GM18868 (cell line): Measurements from ENCODE around the gene TNS1.
"Not testable (repeated sequence)": the region's sequence is repeated elsewhere in the genome, so short reads cannot be mapped to it uniquely, and the experiment has no call there.

Source experiments
- ATAC-seq: cut with Tn5 transposase; IDR thresholded peaks from one replicate; pipeline ENCODE4 v1.9.1; 2021; ENCODE audit warnings: mild to moderate bottlenecking, moderate library complexity; ENCODE audit not compliant: unreplicated experiment

The TNS1 gene

GRCh38 chr2:218030409-218031195, 27.8 kb upstream of the TNS1 start:
- no peak for ATAC-seq

DNA sequence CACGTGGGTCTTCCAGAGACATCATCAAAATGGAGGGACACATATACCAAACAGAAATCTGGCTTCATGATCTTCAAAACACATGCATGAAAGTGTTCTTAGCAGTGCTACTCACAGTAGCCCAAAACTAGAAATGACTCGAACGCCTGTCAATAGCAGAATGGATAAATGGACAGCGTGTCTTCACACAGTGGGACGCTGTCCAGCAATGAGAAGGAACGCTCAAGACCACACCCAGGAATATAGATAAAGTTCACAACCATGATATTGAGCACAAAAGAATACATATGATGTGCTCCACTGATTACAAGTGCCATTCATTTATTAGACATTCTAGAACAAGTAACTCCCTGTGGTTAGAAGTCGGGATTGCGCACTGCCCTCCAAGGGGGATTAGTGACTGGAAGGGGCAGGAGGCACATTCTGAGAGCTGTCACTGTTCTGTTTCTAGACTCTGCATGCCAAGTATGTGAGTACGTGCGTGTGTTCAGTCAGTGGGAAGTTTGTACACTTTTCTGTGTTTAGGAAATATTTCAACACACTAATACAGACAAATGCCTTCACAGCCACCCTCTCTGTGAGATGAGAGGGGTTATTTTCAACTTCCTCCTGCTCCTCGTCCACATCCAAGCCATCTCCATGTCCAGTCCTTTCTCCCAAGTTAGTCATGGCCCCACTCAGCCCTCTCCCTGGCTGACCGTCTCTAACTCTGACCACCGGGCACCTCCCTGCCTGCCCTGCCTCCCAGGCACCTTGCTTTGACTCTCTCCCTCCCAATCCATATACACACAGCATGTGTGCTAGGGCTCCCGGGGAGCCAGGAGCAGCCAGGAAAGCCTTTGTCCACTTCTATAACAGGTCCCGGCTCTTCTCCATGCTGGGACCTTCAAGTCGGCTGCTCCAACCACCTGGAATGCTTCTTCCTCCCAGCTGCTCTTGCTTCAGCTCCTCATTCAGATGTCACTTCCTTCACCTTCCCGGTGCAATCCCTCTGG, 26.9 kb upstream of the TNS1 start:
- ATAC-seq, result no peak

DNA sequence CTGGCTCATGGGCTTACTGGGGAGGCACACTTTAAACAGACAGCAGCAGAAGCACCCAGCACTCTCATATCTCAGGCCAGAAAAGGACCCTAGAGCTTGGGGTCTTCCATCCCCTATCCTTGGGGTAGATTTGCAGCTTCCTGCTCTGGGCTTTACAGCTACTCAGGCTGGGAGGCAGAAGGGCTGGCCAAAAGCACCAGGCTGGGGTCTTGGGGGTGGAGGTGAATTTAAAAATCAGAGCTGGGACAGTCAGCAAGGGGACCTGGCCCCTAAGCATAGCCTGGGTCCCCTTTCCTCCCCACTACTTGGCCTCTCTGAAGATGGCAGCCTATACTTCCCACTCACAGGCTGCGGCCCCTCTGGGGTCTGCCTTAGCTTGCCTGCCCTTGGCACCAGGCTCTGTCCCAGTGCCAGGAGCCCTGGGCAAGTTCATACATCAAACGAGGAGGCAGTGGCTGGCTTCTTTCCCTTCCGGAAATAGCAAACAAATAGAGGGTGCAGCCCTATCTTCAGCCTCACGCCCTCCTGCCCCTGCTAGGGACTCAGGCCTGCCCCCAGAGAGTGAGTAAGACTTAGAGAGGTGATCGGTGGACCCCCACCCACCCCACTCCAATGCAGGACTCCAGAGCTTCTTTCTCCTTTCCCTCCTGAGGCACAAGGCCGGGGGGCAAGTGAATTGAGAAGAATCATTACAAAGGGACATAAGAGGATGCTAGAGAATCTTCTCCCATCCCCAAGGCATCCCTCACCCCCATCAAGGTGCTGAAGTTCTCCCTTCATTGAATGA, 26.0 kb upstream of the TNS1 start:
- no peak for ATAC-seq

- no peak for ATAC-seq
Observed at GRCh38 chr2:218028189-218028495, 25.3 kb upstream of the TNS1 start.

GRCh38 chr2:218027426-218028188, 24.8 kb upstream of the TNS1 start:
- ATAC-seq, result no peak

GRCh38 chr2:218026676-218027425, 24.1 kb upstream of the TNS1 start:
- no peak for ATAC-seq

DNA sequence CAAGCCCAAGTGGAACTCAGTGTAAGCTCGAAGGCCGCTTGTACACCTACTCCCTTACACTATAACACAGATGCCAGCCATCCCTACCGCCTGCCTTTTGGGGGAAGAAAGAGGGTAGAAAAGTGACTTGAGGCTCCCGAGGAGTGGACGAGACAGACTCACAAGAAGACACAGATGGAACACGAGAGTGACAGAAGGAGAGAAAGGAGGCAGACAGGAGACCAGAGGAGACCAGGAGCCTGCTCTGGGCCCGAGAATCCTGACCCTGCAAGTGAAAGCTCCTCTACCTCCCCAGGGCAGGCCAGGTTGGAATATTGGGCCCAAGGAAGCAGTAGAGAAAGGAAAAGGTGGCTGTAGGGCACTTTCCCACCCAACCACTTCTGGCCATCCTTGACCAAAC, 23.4 kb upstream of the TNS1 start:
- ATAC-seq, result no peak

DNA sequence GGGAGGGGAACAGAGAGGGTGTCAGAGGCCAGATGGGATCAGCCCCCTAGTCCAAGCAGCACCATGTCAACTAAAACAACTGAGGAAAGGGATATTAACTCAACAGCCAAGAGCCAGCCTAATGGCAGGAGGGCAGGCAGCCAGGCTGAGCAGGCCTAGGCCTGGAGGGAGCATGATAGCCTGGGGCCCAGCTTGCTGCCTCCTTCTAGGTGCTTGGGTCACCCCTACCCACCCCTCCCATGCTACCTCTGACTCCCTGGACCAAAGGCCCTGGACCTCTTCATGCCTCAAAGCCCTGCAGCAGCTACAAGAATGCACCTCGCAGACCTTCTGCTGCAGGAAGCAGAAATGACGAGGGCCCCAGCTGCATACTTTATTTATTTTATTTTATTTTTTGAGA, 22.1 kb upstream of the TNS1 start:
- no peak for ATAC-seq

GRCh38 chr2:218024336-218024735, 21.5 kb upstream of the TNS1 start:
- ATAC-seq, result no peak

GRCh38 chr2:218023636-218024035, 20.8 kb upstream of the TNS1 start:
- ATAC-seq, result no peak

DNA sequence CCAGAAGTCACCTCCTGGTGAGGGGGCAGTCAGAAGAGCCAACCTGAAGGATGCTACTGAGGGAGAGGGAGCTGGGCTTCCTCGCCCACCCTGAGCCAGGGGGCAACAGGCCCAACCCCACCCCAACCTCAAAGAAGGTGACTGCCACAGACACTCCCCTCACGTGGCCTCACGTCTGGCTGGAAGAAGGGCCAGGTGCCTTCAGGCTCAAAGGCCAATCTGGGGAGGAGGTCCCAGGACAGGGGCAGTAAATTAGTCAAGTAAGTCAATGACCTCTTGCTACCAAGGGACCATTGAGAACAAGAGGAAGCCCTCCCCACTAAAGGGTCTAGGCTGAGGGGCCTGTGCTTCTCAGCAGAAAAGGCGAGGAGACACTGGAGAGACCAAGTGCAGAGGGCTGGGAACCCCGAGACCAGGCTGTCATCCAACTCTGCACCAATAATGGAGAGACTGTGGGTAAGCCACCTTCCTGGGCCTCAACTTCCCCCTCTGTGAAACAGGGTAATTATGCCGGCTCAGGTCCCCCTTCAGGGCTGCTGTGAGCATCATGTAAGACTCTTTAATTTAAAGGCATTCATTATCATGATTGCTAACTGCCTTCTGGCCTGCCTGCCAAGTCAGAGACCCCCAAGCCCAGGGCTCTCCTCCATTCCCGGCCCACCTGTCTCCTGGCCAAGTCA, 20.2 kb upstream of the TNS1 start:
- ATAC-seq, result no peak

DNA sequence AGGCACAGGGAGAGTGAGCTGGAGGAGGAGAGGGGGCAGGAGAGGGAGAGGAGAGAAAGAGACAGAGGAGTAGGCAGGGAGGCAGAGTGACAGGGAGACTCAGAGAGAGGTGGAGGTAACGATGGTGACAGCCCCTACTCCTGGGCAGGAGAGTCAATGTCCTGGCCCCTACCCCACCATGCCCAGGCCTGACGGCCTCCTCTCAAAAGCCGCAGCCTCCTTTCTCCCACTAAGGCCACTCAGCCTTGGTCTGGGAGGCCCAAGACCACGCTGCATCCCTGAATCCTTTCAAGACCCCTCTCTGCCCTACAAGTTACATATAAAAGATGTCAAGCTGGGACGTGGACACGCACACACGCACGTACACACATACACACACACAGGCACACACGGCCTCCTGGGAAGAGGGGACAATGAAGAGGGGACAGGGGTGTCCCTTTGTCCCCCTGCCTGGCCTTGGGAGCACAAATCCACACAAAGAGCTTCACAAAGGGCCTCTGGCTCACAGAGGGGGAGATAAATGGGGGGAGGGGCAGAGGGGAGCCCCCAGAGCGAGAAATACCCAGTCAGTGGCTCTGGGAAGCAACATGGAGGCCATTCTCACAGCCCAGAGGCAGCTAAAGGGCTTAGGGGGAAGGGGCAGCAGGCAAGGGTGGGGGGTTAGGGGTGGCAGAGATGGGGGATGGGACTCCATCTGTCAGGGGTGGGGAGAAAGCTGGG, 19.5 kb upstream of the TNS1 start:
- ATAC-seq, result no peak

DNA sequence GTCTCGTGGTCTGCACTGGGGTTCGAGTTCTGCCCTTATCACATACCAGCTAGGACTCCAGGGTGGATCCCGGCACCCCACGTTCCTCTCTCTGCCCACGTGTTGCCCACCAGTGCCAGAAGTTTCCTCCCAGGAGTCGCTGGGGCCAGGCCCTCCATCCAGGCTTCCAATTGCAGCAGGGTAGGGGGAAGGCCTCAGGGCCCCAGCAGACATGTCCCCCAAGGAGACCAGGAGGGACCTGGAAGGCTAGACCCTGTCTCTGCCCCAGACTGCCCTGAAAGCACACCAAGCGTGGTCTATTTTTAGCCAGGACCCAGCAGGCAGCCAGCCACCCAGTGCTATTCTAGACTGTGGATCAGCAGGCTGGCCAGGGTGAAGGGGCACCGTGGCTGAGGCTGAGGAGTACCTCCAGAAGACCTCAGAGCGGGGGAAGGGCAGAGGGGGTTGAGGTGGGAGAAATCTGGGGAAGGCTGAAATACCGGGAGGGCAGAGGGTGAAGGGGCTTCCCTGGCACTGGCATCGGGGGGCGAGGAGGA, 18.8 kb upstream of the TNS1 start:
- no peak for ATAC-seq

DNA sequence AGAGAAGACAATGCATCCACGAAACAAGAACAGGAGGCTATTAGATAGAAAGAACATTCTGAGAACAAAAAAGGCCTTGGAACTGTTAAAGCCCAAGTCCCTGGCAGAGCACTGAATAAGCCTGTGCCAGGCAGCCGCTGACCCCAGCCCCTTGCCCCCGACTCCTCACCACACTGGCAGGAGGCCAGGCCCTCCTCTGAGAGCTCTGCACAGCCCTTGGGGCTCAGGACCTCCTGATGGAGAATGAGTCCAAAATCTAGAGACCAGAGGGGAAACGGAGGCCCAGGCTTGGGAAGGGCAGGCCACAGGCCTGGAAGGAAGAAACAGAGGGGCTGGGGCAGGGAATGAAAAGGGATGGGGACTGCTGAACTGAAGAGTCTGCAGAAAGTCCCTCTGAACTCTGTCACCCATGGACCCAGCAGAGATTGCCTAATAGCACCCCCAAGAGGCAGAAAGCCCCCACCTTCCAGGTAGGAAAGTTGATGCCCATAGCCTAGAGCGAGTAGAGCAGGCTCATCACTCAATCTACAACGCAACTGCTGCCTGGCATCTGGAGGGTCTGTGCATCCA, 18.3 kb upstream of the TNS1 start:
- ATAC-seq, result no peak

GRCh38 chr2:218020281-218020680, 17.5 kb upstream of the TNS1 start:
- ATAC-seq, result no peak

DNA sequence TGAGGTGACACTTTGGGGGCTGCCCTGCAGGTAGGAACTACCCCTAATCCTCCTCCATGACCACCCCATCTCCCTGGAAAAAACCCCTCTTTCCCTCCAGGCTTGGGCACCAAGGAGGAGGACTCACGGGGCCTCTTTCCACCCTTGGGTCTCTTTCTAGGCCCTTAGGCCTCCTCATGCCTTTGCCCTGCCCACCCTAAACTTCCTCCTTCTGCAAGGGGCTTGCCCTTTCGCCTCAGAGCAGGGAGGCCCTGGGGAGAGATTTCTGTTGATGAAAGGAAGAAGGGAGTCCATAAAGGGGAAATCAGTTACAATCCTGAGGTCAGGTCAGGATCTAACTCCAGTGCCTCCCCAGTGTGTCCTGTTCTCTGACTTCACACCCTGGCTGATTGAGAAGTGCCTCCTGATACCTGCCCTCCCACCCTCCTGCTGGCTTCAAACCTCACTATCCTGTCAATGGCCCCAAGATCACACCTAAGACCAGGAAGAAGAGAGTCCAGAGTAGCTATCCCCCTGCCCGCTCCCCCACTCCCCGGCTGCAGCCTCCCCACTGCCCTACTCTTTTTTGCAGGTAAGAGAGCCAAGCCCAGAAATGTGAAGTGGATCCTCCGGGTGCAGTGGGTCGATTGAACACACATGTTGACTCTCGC, 16.7 kb upstream of the TNS1 start:
- no peak for ATAC-seq

GRCh38 chr2:218018842-218019125, 16.0 kb upstream of the TNS1 start:
- not testable (repeated sequence) for ATAC-seq
